Fibroblast of lung (primary cell): Measurements from ENCODE around the gene UBE2H. TPM values are rescaled to one million over a fixed set of nuclear protein-coding genes. Genes with fewer than 3 reads are reported as not detected.

Experiments used
- DNase-seq, 2 donors: peaks; one replicate each; pipeline versions ENCODE4 v3.0.0 to v3.0.0-alpha.2; 2010; ENCODE audit warnings: low read depth in 2 of 2
- H2AFZ ChIP-seq: 2 replicates; pipeline ENCODE4 v1.5.1; 2012; ENCODE audit warnings: low read length, control low read depth, inconsistent platforms
- H3K27ac ChIP-seq: 2 replicates; pipeline ENCODE4 v1.5.1; 2011; ENCODE audit warnings: low read length, control low read depth; ENCODE audit not compliant: insufficient read depth
- H3K27me3 ChIP-seq: 2 replicates; pipeline ENCODE4 v1.5.1; 2011; ENCODE audit warnings: mild to moderate bottlenecking, low read length; ENCODE audit not compliant: control insufficient read depth, insufficient read depth
- H3K36me3 ChIP-seq: 2 replicates; pipeline ENCODE4 v1.5.1; 2011; ENCODE audit warnings: low read length; ENCODE audit not compliant: control insufficient read depth, insufficient read depth
- H3K4me1 ChIP-seq: 2 replicates; pipeline ENCODE4 v1.5.1; 2011; ENCODE audit warnings: low read length; ENCODE audit not compliant: control insufficient read depth, insufficient read depth; ENCODE audit errors: extremely low read depth
- H3K4me2 ChIP-seq: 2 replicates; pipeline ENCODE4 v1.5.1; 2011; ENCODE audit warnings: low read length, control low read depth; ENCODE audit not compliant: insufficient read depth; ENCODE audit errors: extremely low read depth
- H3K4me3 ChIP-seq, 4 experiments: fragments of 200-600 bp in 1 of 4; sonication (generic) in 1 of 4; replicated peaks in 1 of 4; 2 replicates each; pipeline ENCODE4 v1.5.1; 2011 to 2016; ENCODE audit warnings: low read length in 4 of 4, low read depth in 3 of 4, mild to moderate bottlenecking in 3 of 4, control low read depth in 2 of 4, inconsistent platforms in 1 of 4, mixed read lengths in 1 of 4; ENCODE audit not compliant: insufficient read depth in 1 of 4; ENCODE audit errors: control extremely low read depth in 1 of 4
- H3K79me2 ChIP-seq: 2 replicates; pipeline ENCODE4 v1.5.1; 2012; ENCODE audit warnings: mild to moderate bottlenecking, low read length, inconsistent platforms; ENCODE audit not compliant: control insufficient read depth, insufficient read depth
- H3K9ac ChIP-seq: 2 replicates; pipeline ENCODE4 v1.5.1; 2011; ENCODE audit warnings: mild to moderate bottlenecking, low read length, control low read depth; ENCODE audit not compliant: insufficient read depth
- H3K9me3 ChIP-seq: 2 replicates; pipeline ENCODE4 v1.5.1; 2012; ENCODE audit warnings: low read depth, low read length; ENCODE audit not compliant: control insufficient read depth, insufficient read depth
- H4K20me1 ChIP-seq: 2 replicates; pipeline ENCODE4 v1.5.1; 2011; ENCODE audit warnings: low read length; ENCODE audit not compliant: control insufficient read depth, insufficient read depth; ENCODE audit errors: extremely low read depth
- EZH2 ChIP-seq: IDR thresholded peaks from 2 replicates; pipeline ENCODE4 v1.5.1; 2012; ENCODE audit warnings: low read length, control low read depth, mild to moderate bottlenecking; ENCODE audit errors: missing control alignments
- polyA plus RNA-seq, 2 donors: library from polyadenylated mRNA; depleted of rRNA in 1 of 2; stranded (reverse) in 1 of 2; unstranded in 1 of 2; fragments of >200 nt; gene quantifications; 2 replicates each; pipeline ENCODE4 v1.2.1, GENCODE V29; 2011 to 2012; ENCODE audit warnings: missing spikeins in 1 of 2
- total RNA-seq: library from RNA; depleted of rRNA; stranded (reverse); fragments of >200 nt; gene quantifications from 2 replicates; pipeline ENCODE4 v1.2.1, GENCODE V29; 2014
- TF ChIP-seq, protein P1 (sequence below), 2 donors: IDR thresholded peaks in 1 of 2; conservative IDR thresholded peaks in 1 of 2; 1 replicate in 1 of 2; 2 replicates in 1 of 2; pipeline ENCODE4 v1.5.1; 2011 to 2012; ENCODE audit warnings: low read length in 2 of 2, control low read depth in 1 of 2, inconsistent platforms in 1 of 2, low read depth in 1 of 2, mild to moderate bottlenecking in 1 of 2

The UBE2H gene
- total and polyA plus RNA-seq, 2 donors (not counting 1 experiment from before 2014, with no cell fraction given): 76.0 to 102 TPM

DNA sequence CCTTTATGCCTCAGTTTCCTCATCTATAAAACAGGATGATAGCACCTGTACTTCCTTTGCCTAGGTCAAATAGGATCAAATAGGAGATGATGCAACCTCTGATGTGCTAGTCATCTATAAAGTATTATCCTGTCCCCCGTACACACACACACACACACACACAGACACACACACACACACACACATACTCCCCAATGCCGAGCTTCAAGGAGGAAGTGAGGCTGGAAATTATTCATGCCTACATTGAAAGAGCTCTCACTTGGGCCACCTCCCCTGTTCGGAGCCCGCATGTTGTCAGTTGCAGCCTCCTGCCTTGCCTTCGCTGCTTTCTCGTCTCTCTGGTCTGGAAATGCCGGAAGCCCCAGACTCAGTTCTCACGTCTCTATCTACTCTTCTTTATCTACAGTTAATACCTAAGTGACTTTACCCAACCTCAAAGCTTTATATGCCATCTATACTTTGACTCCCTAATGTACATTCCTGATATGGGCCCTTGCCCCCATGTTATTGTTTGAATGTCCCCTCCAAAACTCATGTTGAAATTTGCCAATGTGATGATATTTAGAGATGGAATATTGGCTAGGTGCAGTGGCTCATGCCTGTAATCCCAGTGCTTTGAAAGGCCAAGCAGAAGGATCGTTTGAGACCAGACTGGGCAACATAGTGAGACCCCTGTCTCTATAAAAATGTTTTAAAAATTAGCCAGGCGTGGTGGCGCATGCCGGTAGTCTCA lies 6.9 kb upstream of the UBE2H start:
- no peaks in the 10 kb centered on the region for H3K9me3 ChIP-seq
- TF ChIP-seq, protein P1, sequence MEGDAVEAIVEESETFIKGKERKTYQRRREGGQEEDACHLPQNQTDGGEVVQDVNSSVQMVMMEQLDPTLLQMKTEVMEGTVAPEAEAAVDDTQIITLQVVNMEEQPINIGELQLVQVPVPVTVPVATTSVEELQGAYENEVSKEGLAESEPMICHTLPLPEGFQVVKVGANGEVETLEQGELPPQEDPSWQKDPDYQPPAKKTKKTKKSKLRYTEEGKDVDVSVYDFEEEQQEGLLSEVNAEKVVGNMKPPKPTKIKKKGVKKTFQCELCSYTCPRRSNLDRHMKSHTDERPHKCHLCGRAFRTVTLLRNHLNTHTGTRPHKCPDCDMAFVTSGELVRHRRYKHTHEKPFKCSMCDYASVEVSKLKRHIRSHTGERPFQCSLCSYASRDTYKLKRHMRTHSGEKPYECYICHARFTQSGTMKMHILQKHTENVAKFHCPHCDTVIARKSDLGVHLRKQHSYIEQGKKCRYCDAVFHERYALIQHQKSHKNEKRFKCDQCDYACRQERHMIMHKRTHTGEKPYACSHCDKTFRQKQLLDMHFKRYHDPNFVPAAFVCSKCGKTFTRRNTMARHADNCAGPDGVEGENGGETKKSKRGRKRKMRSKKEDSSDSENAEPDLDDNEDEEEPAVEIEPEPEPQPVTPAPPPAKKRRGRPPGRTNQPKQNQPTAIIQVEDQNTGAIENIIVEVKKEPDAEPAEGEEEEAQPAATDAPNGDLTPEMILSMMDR (conservative IDR thresholded peaks at IDR 0.05 in 1 of 2, IDR thresholded peaks at IDR 0.05 in 1 of 2; ENCODE audit: low read depth in 1 of 2, low read length in 2 of 2): no peak
- no peak for TF ChIP-seq EZH2
- H3K4me1 ChIP-seq: peaks cover 4% of the 10 kb centered on the region
- H3K4me3 ChIP-seq: no peak overlapping the region
- H3K79me2 ChIP-seq: no peaks in the 10 kb centered on the region
- H3K27ac ChIP-seq: no peak overlapping the region
- H2AFZ ChIP-seq: no peak overlapping the region
- H4K20me1 ChIP-seq: no peaks in the 10 kb centered on the region
- no peak overlapping the region for H3K9ac ChIP-seq
- no peaks in the 10 kb centered on the region for H3K27me3 ChIP-seq
- no peak for DNase-seq
- H3K36me3 ChIP-seq: no peaks in the 10 kb centered on the region
- H3K4me2 ChIP-seq: no peak overlapping the region

DNA sequence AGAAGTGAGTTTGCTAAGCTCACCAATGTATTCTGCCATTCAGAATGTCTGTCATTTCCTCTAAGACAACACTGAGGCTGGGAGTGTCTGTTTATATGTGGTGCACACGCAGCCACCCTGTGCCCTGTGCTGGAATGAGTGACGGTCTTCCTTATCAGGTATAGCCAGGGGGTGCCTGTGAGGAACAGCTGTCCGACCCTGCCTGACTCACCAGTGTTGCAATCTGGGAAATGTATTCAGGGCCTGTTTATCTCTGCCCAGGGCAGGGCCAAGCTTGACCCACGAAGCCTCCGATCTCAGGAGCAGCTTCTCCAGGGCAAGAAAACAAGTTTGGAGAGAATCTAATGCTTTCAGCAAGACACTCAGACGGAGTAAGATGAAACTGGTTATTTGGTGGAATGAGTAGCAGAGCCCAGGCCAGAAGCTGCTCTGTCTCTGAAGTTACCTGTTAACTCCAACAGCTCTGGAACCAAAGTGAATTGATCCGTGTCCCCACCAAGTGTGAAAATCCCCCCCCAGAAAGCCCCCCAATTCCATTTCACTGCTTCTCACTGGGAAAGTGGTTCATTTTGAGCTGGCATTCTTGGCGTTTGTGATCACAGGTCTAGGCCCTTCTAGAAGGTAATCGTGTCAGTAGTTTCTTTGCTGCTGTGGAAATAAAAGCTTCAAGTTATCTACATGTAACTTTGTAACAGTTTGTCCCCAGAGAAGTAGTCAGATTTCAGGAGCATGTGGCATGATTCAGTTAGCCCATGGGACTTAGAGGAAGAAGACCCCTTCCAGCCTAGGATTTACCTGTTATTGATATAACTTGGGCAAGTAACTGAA lies 6.1 kb upstream of the UBE2H start:
- TF ChIP-seq, protein P1 (conservative IDR thresholded peaks at IDR 0.05 in 1 of 2, IDR thresholded peaks at IDR 0.05 in 1 of 2; ENCODE audit: low read depth in 1 of 2, low read length in 2 of 2): no peak
- TF ChIP-seq EZH2: no peak
- H3K4me2 ChIP-seq: no peak overlapping the region
- H3K27me3 ChIP-seq: no peaks in the 10 kb centered on the region
- no peaks in the 10 kb centered on the region for H3K36me3 ChIP-seq
- H2AFZ ChIP-seq: no peak overlapping the region
- H4K20me1 ChIP-seq: no peaks in the 10 kb centered on the region
- no peak overlapping the region for H3K9ac ChIP-seq
- no peaks in the 10 kb centered on the region for H3K9me3 ChIP-seq
- H3K4me3 ChIP-seq: no peak overlapping the region
- no peak overlapping the region for H3K27ac ChIP-seq
- H3K79me2 ChIP-seq: no peaks in the 10 kb centered on the region
- H3K4me1 ChIP-seq: peaks cover 4% of the 10 kb centered on the region
- DNase-seq: peak; percentile 75 to 79

DNA sequence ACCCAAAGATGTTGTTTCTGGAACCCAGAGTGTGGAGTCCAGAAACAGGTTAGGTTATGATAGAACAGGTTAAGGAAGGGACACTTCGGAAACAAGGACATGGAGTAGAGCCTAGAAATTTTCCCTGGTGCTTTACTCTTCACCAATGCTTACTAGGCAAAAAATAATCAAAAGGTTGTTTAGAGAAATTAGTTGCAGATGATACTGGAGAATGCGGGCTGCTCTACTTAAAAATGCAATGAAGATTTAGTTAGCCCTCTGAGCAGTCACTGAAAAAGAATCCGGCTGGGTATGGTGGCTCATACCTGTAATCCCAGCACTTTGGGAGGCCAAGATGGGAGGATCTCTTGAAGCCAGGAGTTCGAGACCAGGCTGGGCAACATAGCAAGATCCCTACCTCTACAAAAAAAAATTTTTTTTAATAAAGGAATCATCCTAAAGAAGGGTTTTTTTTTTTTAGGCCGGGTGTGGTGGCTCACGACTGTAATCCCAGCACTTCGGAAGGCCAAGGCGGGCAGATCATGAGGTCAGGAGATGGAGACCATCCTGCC lies 3.3 kb upstream of the UBE2H start:
- Histone ChIP-seq H3K9me3 (no peaks in the 10 kb centered on the region), H3K4me3 (no peak overlapping the region), H4K20me1 (no peaks in the 10 kb centered on the region), H3K36me3 (no peaks in the 10 kb centered on the region), H3K9ac (no peak overlapping the region), H3K27ac (no peak overlapping the region), H2AFZ (no peak overlapping the region), H3K27me3 (no peaks in the 10 kb centered on the region), H3K79me2 (peaks cover 17% of the 10 kb centered on the region), H3K4me2 (no peak overlapping the region), H3K4me1 (peaks cover 4% of the 10 kb centered on the region)
- DNase-seq: no peak
- no peak for TF ChIP-seq EZH2
- TF ChIP-seq, protein P1 (conservative IDR thresholded peaks at IDR 0.05 in 1 of 2, IDR thresholded peaks at IDR 0.05 in 1 of 2; ENCODE audit: low read depth in 1 of 2, low read length in 2 of 2): no peak
